HG02588 (cell line): Measurements from ENCODE around the gene IFNG-AS1.

Experiments used
- ATAC-seq: cut with Tn5 transposase; IDR thresholded peaks from one replicate; pipeline ENCODE4 v1.9.1; 2021; ENCODE audit warnings: mild to moderate bottlenecking, moderate library complexity; ENCODE audit not compliant: unreplicated experiment

The IFNG-AS1 gene

GRCh38 chr12:68034567-68034966, 45.3 kb downstream of the IFNG-AS1 start:
- ATAC-seq, result no peak

- no peak for ATAC-seq
These were observed 47.4 kb downstream of the IFNG-AS1 start for GRCh38 chr12:68036642-68037041.

- no peak for ATAC-seq
These were observed 48.5 kb downstream of the IFNG-AS1 start for GRCh38 chr12:68037616-68038255.

GRCh38 chr12:68038650-68039049, 49.4 kb downstream of the IFNG-AS1 start:
- ATAC-seq, result no peak

GRCh38 chr12:68040450-68041075, 51.3 kb downstream of the IFNG-AS1 start:
- ATAC-seq, result peak; percentile 40

- peak; percentile 83 for ATAC-seq
These were observed 53.0 kb downstream of the IFNG-AS1 start for GRCh38 chr12:68042212-68042699.

- no peak for ATAC-seq
These were observed 54.2 kb downstream of the IFNG-AS1 start for GRCh38 chr12:68043435-68043834.

GRCh38 chr12:68048648-68049297, 59.5 kb downstream of the IFNG-AS1 start:
- ATAC-seq, result no peak

- no peak for ATAC-seq
These were observed 67.1 kb downstream of the IFNG-AS1 start for GRCh38 chr12:68056300-68056699.

- ATAC-seq, result no peak
These were observed 74.8 kb downstream of the IFNG-AS1 start for GRCh38 chr12:68063900-68064590.

GRCh38 chr12:68065163-68065562, 75.9 kb downstream of the IFNG-AS1 start:
- no peak for ATAC-seq

GRCh38 chr12:68065687-68066086, 76.4 kb downstream of the IFNG-AS1 start:
- no peak for ATAC-seq

- ATAC-seq, result no peak
These were observed 78.6 kb downstream of the IFNG-AS1 start for GRCh38 chr12:68067762-68068376.

GRCh38 chr12:68069275-68069674, 80.0 kb downstream of the IFNG-AS1 start:
- ATAC-seq, result no peak
